HCT116 (cell line): ENCODE data around the gene ARHGEF17. TPM values are rescaled to one million over a fixed set of nuclear protein-coding genes. Genes with fewer than 3 reads are reported as not detected.

Source experiments
- ATAC-seq: fragments of 200-7000 bp; cut with Tn5 transposase; 2 replicates; pipeline ENCODE4 v1.9.1; 2020; ENCODE audit warnings: mild to moderate bottlenecking, moderate library complexity
- BruUV-seq: library from RNA; stranded (reverse); fragments of 400-500 nt; replicated peaks from 2 replicates; lab custom pipeline; 2021; lab: Mats Ljungman, UMichigan
- CTCF ChIA-PET: fragments of 300-600 bp; sonication (Branson Sonifier 250); formaldehyde crosslinking; loops from one replicate; lab custom pipeline; 2021; ENCODE audit warnings: antibody characterized with exemption; lab: Charles Lee
- POLR2A ChIA-PET: fragments of 300-600, 350-600 bp; sonication (Branson Sonifier 250); formaldehyde crosslinking; loops from one replicate; lab custom pipeline; 2021; ENCODE audit warnings: antibody characterized with exemption; lab: Charles Lee
- RAD21 ChIA-PET, 2 experiments: fragments of 300-600 bp; sonication (Branson Sonifier 250); formaldehyde crosslinking; loops; one replicate each; lab custom pipeline; 2023; ENCODE audit warnings: low total read pairs in 2 of 2; ENCODE audit not compliant: uncharacterized antibody in 2 of 2, unreplicated experiment in 2 of 2, low non-redundant PET in 1 of 2; lab: Charles Lee
- DNase-seq: peaks from one replicate; pipeline ENCODE4 v3.0.0-alpha.2; 2010; ENCODE audit warnings: low read depth, low spot score
- H2AFZ ChIP-seq: fragments of 200-600 bp; shearing (Covaris generic), sonication (generic); 2 replicates; pipeline ENCODE4 v1.6.1; 2017; ENCODE audit warnings: low read depth, mixed run types, mixed read lengths, antibody characterized with exemption, low read length; ENCODE audit not compliant: poor library complexity, severe bottlenecking
- H3K27ac ChIP-seq: 2 replicates; pipeline ENCODE4 v1.5.1; 2012; ENCODE audit warnings: low read depth, low read length
- H3K27me3 ChIP-seq: fragments of 200-600 bp; sonication (generic); 2 replicates; pipeline ENCODE4 v1.6.1; 2016; ENCODE audit warnings: mixed run types, low read length, mixed read lengths; ENCODE audit not compliant: insufficient read depth
- H3K36me3 ChIP-seq, 2 experiments: fragments of 200-500 bp in 1 of 2; fragments of 200-600 bp in 1 of 2; sonication (Bioruptor generic) in 1 of 2; sonication (generic) in 1 of 2; 2 replicates each; pipeline versions ENCODE4 v1.5.1 to v1.6.1; 2014 to 2016; ENCODE audit warnings: low read length in 2 of 2, inconsistent platforms in 1 of 2, mixed read lengths in 1 of 2, mixed run types in 1 of 2; ENCODE audit not compliant: insufficient read depth in 2 of 2, control insufficient read depth in 1 of 2
- H3K4me1 ChIP-seq, 2 experiments: fragments of 200-600 bp in 1 of 2; sonication (generic) in 1 of 2; 2 replicates each; pipeline versions ENCODE4 v1.5.1 to v1.6.1; 2012 to 2017; ENCODE audit warnings: low read length in 2 of 2, inconsistent platforms in 1 of 2, mild to moderate bottlenecking in 1 of 2, mixed read lengths in 1 of 2, mixed run types in 1 of 2, moderate library complexity in 1 of 2; ENCODE audit not compliant: insufficient read depth in 2 of 2, control insufficient read depth in 1 of 2
- H3K4me2 ChIP-seq: fragments of 200-600 bp; sonication (generic); 2 replicates; pipeline ENCODE4 v1.6.1; 2017; ENCODE audit warnings: mixed run types, low read length, mixed read lengths
- H3K4me3 ChIP-seq, 2 experiments: fragments of 200-600 bp in 1 of 2; sonication (generic) in 1 of 2; replicated peaks in 1 of 2; 2 replicates each; pipeline ENCODE4 v1.5.1; 2011 to 2016; ENCODE audit warnings: low read length in 2 of 2, control low read depth in 1 of 2, low read depth in 1 of 2, mild to moderate bottlenecking in 1 of 2, mixed read lengths in 1 of 2, mixed run types in 1 of 2
- H3K79me2 ChIP-seq: fragments of 200-600 bp; sonication (generic); 2 replicates; pipeline ENCODE4 v1.6.1; 2017; ENCODE audit warnings: mild to moderate bottlenecking, mixed run types, low read length, moderate library complexity, mixed read lengths; ENCODE audit not compliant: insufficient read depth
- H3K9ac ChIP-seq: fragments of 200-600 bp; sonication (generic); 2 replicates; pipeline ENCODE4 v1.6.1; 2016; ENCODE audit warnings: low read length, mixed read lengths
- H3K9me2 ChIP-seq: fragments of 200-600 bp; sonication (generic), shearing (Covaris generic); 2 replicates; pipeline ENCODE4 v1.6.1; 2017; ENCODE audit warnings: mixed run types, mild to moderate bottlenecking, moderate library complexity; ENCODE audit not compliant: insufficient read depth
- H3K9me3 ChIP-seq, 2 experiments: fragments of 200-500 bp in 1 of 2; fragments of 200-600 bp in 1 of 2; sonication (Bioruptor generic) in 1 of 2; sonication (generic) in 1 of 2; 2 replicates each; pipeline ENCODE4 v1.6.1; 2014 to 2017; ENCODE audit warnings: low read length in 2 of 2, mixed read lengths in 2 of 2, inconsistent platforms in 1 of 2, low read depth in 1 of 2, mild to moderate bottlenecking in 1 of 2, mixed run types in 1 of 2, moderate library complexity in 1 of 2; ENCODE audit not compliant: control insufficient read depth in 1 of 2, insufficient read depth in 1 of 2
- H4K20me1 ChIP-seq: fragments of 200-600 bp; sonication (generic), shearing (Covaris generic); 2 replicates; pipeline ENCODE4 v1.6.1; 2017; ENCODE audit warnings: mixed run types, mild to moderate bottlenecking, moderate library complexity; ENCODE audit not compliant: insufficient read depth
- ATF3 ChIP-seq: IDR thresholded peaks from 2 replicates; pipeline ENCODE4 v1.6.1; 2012
- CBX3 ChIP-seq: IDR thresholded peaks from 2 replicates; pipeline ENCODE4 v1.6.1; 2012; ENCODE audit warnings: low read depth
- CEBPB ChIP-seq: IDR thresholded peaks from 2 replicates; pipeline ENCODE4 v1.6.1; 2012; ENCODE audit warnings: low read depth
- CTCF ChIP-seq, 3 experiments: fragments of 200-600 bp in 1 of 3; sonication (generic) in 1 of 3; IDR thresholded peaks in 2 of 3; conservative IDR thresholded peaks in 1 of 3; 2 replicates each; pipeline ENCODE4 v1.5.1; 2012 to 2017; ENCODE audit warnings: low read depth in 2 of 3, low read length in 2 of 3, antibody characterized with exemption in 1 of 3, borderline replicate concordance in 1 of 3, control low read depth in 1 of 3, mild to moderate bottlenecking in 1 of 3, mixed read lengths in 1 of 3, mixed run types in 1 of 3, moderate library complexity in 1 of 3; ENCODE audit not compliant: insufficient read depth in 1 of 3
- EGR1 ChIP-seq: IDR thresholded peaks from 2 replicates; pipeline ENCODE4 v1.6.1; 2012; ENCODE audit warnings: low read depth
- ELF1 ChIP-seq: IDR thresholded peaks from 2 replicates; pipeline ENCODE4 v1.6.1; 2012; ENCODE audit warnings: low read depth, borderline replicate concordance
- FOSL1 ChIP-seq: IDR thresholded peaks from 2 replicates; pipeline ENCODE4 v1.6.1; 2012; ENCODE audit warnings: low read depth
- MAX ChIP-seq: IDR thresholded peaks from 2 replicates; pipeline ENCODE4 v1.6.1; 2012
- POLR2A ChIP-seq: IDR thresholded peaks from 2 replicates; pipeline ENCODE4 v1.7.0; 2011; ENCODE audit warnings: borderline replicate concordance; ENCODE audit not compliant: insufficient read depth, insufficient read length; ENCODE audit errors: extremely low read depth
- POLR2AphosphoS5 ChIP-seq: IDR thresholded peaks from 2 replicates; pipeline ENCODE4 v1.6.1; 2011; ENCODE audit warnings: mild to moderate bottlenecking, low read depth, low read length, moderate library complexity
- REST ChIP-seq: IDR thresholded peaks from 2 replicates; pipeline ENCODE4 v1.6.1; 2012; ENCODE audit warnings: low read depth
- SIN3A ChIP-seq: IDR thresholded peaks from 2 replicates; pipeline ENCODE4 v1.6.1; 2012; ENCODE audit warnings: low read depth
- TCF7L2 ChIP-seq: IDR thresholded peaks from 2 replicates; pipeline ENCODE4 v1.7.0; 2011; ENCODE audit warnings: borderline replicate concordance, inconsistent platforms; ENCODE audit not compliant: insufficient read depth, insufficient read length; ENCODE audit errors: extremely low read depth
- ZBTB33 ChIP-seq: IDR thresholded peaks from 2 replicates; pipeline ENCODE4 v1.6.1; 2011; ENCODE audit warnings: mild to moderate bottlenecking, low read length, moderate library complexity; ENCODE audit not compliant: insufficient replicate concordance; ENCODE audit errors: extremely low read depth
- ZFX ChIP-seq: fragments of 450-650 bp; IDR thresholded peaks from 2 replicates; pipeline ENCODE4 v1.6.1; 2017
- ZNF274 ChIP-seq: fragments of 200-500 bp; sonication (Bioruptor generic); IDR thresholded peaks from 2 replicates; pipeline ENCODE4 v1.6.1; 2014; ENCODE audit warnings: mild to moderate bottlenecking, low read depth, low read length, inconsistent platforms
- intact Hi-C: fragments of 100-400 bp; cut with micrococcal nuclease; formaldehyde crosslinking; loops from 2 replicates; pipeline ENCODE4 v1.10.0; 2022
- total RNA-seq: library from RNA; stranded (reverse); gene quantifications from one replicate; pipeline ENCODE4 v1.2.1, GENCODE V29; 2021; ENCODE audit not compliant: unreplicated experiment

Gene ARHGEF17
- total RNA-seq, 1 experiment from 2014 or later, result 18.2 TPM

GRCh38 chr11:73284106-73284505 lies 24.0 kb upstream of the ARHGEF17 start:
- Histone ChIP-seq H3K4me2 (no peak overlapping the region), H3K27me3 (0 out of 2 replicates have a peak, but pooled peaks cover 2% of the 10 kb centered on the region), H3K79me2 (no peaks in the 10 kb centered on the region), H4K20me1 (no peaks in the 10 kb centered on the region), H3K9me2 (no peaks in the 10 kb centered on the region), H3K4me1 (peaks cover 1 to 7% of the 10 kb centered on the region in 2 experiments; a peak in 2 of 4 replicates), H3K9ac (no peak overlapping the region), H3K4me3 (no peak overlapping the region), H2AFZ (no peak overlapping the region), H3K36me3 (no peaks in the 10 kb centered on the region), H3K9me3 (no peaks in the 10 kb centered on the region), H3K27ac (no peak overlapping the region)
- ChIA-PET CTCF (no interaction called here), POLR2A (no interaction called here), RAD21 (no interaction called here)
- TF ChIP-seq ELF1 (no peak), TCF7L2 (no peak), ZNF274 (no peak), CEBPB (no peak), ZFX (no peak), SIN3A (no peak), POLR2A (no peak), POLR2AphosphoS5 (no peak), MAX (no peak), CBX3 (no peak), CTCF (IDR thresholded peaks at IDR 0.05 in 2 of 3, conservative IDR thresholded peaks at IDR 0.05 in 1 of 3; ENCODE audit: borderline replicate concordance in 1 of 3, insufficient read depth in 1 of 3, low read depth in 2 of 3, low read length in 2 of 3) (no peak), EGR1 (no peak), ATF3 (no peak), FOSL1 (no peak), REST (no peak), ZBTB33 (no peak)
- intact Hi-C loops, result no loop called here
- BruUV-seq, result no TSS peak
- DNase-seq, result no peak
- ATAC-seq, result no peak
